ENCODE results near the gene CDIPT.
"Not testable (repeated sequence)": the region's sequence is repeated elsewhere in the genome, so short reads cannot be mapped to it uniquely, and the experiment has no call there.

The CDIPT gene

DNA sequence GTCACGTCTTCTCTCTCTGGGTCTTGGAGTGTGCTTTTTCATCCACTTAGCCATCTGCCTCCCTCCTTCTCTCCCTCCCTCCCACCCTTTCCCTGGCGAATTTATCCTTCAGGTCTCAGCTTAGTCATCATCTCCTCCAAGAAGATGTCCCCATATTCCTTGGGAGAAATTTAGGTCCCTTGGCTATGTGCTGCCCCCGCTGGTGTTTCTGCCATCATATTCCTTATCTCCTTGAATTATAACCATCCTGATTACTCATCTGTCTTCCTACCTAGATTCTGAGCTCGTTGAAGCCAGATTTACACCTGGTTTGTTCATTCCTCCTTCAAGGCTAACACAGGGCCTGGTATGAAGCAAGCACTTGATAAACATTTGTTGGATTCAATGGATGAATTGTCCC is 31.3 kb upstream of the CDIPT start:
- no peak for DNase-seq

- no peak for DNase-seq
Measured at GRCh38 chr16:29893553-29893952, 30.5 kb upstream of the CDIPT start.

DNA sequence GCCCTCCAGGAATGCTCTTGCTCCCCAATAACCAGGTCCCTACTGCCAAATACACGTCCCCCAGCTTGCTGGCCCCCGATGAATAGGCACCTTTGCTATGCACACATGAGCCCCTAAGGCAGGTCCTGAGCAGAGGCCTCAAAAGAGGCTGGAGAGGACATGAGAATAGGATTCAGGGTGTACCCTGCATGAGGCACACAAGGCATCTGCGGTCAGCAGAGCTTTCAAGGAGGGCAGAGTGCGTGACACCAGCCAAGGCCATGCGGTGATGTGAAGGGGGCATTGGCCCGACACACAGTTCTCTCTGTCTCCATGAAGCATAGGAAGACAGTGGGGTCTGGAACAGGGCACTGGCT is 29.4 kb upstream of the CDIPT start:
- DNase-seq = no peak

DNA sequence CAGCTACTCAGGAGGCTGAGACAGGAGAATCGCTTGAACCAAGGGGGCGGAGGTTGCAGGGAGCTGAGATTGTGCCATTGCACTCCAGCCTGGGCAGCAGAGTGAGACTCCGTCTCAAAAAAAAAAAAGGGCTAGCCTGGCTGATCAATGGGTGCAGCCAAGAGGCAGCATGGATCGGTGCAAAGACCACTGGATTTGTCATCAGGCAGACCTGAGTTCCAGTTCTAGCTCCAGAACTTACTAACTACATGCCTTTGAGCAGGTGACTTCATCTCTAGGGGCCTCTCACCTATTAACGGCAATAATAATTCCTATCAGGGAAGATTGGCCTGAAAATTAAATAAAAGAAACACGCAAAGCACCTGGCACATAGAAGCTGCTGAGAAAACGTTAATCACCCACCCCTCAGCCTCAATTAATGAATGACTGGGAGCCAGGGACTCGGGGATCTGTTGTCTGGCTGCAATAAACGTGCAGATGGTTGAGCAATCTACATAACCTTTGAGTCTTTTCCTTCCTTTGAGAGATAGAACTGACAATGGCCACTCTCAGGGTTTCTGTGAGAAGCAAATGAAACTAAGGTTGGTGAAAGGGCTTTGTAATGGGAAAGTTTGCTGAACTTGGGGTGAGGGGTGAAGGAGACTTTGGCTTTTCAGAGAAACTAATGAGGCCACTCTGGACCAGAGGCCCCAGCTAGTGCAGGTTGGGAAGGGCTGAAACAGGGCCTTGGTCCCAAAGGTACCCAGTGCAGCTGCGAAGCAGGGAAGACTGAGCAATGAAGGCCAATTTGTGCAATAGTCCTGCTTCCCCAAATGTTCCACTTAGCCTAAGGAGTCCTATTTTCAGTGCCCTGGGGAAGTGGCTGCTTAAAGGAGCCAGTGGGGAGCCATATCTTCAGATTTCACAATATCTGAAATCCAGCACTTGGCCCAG is 28.8 kb upstream of the CDIPT start:
- no peak for DNase-seq

- DNase-seq = not testable (repeated sequence)
Measured at GRCh38 chr16:29889372-29889771, 26.3 kb upstream of the CDIPT start.

DNA sequence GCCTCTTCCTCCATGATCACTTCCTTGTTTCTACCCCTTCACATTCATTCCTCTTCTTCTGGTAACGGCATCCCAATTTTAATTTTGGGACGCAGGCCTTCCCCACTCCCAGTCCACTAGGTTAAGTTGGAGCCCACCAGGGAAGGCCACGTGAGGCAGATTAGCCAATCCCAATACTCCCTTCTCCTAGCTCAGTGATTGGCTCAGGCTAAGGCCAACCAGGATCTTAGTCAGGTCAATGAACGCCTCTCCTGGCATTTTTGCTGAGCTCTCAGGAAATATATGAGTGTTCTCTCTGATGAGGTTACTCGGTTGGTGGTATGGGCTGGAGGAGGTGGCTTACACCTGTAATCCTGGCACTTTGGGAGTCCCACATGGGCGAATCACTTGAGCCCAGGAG is 21.0 kb upstream of the CDIPT start:
- DNase-seq = no peak

GRCh38 chr16:29881050-29881449 is 18.0 kb upstream of the CDIPT start:
- DNase-seq = no peak

GRCh38 chr16:29878172-29878571 is 15.1 kb upstream of the CDIPT start:
- no peak for DNase-seq

DNA sequence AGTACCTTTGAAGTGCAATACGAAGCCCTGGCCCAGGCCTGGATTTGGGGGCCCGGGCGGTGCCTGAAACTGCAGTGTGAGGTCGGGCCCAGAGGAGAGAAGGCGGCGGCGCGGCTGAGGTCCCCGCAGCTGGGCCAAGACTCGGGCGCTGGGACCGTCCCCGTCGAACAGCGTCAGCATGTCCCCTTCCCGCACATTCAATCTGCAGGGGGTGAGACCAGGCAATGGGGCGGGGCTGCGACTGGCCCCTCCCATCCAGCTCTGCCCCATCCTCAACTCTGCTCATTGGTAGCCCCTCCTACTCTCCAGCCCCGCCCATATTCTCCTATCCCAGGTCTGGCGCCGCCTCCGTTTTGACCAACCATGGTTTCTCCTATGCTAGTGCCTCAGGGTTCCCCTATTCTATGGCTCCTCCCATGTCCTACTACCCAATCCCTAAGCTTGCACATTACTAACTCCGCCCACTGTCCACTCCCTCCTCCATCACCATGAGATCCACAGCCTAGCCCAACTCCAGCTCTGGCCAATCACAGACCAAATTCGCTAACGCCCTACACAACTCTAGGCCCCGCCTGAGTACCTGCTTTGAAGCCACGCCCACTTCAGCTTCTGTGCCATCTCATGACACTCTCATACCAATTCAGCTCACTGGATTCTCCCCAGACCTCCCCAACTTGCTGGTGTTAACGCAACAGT is 14.4 kb upstream of the CDIPT start:
- peak; percentile 62 for DNase-seq

- peak; percentile 29 for DNase-seq
Measured at GRCh38 chr16:29876594-29877249, 13.7 kb upstream of the CDIPT start.

DNA sequence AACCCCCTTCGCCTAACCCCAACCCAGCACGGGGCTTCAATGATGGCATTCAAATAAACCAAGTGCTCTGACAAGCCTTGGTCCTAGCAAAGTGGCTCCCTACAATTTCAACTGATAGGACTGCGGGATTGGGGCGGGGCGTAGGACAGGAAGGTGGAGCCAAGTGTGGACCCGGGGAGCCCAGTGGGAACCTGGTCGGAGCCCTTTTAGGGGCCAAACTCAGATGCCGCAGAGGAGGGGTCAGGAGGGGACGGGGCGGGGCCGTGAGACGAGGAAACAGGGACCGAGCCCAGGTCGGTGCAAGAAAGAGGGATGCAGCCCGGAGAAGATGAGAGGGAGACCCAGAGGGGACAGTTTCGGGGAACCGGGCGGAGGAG is 13.2 kb upstream of the CDIPT start:
- DNase-seq = no peak

DNA sequence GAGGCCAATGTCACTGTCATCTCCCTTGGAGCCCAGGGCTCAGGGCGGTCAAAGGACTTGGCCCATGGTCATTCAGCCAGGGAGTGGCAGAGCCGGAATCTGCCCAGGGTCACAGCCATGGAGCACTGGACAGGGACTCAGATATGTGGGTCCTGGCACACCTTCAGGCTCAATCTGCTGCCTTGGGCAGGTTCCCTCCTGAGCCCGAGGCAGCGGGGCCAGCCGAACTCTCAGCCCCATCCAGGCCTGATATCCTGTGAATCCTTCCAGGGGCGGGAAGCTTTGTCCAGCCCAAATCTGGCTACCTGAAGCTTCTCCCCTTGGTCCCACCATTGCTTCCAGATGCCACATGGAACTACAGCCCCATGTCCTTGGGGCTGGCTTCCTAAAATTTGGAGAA is 12.2 kb upstream of the CDIPT start:
- no peak for DNase-seq

DNA sequence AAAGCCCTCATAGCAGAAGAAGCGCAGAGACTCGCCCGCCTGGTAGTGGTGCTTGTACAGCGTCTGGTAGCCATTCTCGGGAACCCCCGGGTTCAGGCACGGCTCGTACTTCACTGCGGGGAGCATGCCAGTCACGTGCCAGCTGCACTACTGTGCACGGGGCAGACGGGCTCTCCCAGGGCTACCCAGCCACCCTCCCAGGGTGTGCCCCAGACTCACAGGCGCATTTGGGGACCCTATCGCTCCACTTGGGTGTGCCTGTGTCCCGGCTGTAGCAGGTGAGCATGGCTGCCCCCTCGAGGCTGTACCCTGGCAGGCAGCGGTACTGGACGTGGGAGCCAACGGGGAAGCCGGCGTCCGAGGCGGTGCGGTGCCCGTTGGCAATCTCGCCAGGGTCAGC is 10.3 kb upstream of the CDIPT start:
- DNase-seq = no peak

GRCh38 chr16:29871822-29872546 is 9.0 kb upstream of the CDIPT start:
- DNase-seq = no peak

GRCh38 chr16:29869067-29869466 is 6.0 kb upstream of the CDIPT start:
- not testable (repeated sequence) for DNase-seq

- no peak for DNase-seq
Measured at GRCh38 chr16:29868396-29869009, 5.5 kb upstream of the CDIPT start.

DNA sequence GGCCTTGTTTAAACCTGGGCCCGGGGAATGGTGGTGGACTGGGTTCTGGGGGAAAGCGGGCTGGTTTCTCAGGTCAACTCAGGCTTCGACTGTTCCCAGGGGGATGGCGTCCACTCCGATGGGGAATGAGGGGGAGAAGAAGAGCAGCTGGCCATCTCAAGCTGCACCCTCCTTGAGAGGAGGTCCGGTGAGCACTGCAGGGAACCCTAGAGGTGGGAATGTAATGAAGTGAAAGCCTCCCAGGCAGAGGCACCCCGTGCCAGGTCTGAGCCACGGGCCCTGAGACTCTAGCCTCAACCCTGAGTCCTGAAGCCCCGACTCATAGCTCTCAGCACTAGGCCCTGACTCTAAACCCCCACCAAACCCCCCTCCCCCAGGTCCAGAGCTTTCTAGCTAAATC is 1.2 kb upstream of the CDIPT start:
- no peak for DNase-seq

GRCh38 chr16:29863669-29863984 is 601 bp upstream of the CDIPT start:
- no peak for DNase-seq

- DNase-seq = peak; percentile 13
Measured at GRCh38 chr16:29862383-29862883, 593 bp downstream of the CDIPT start.

DNA sequence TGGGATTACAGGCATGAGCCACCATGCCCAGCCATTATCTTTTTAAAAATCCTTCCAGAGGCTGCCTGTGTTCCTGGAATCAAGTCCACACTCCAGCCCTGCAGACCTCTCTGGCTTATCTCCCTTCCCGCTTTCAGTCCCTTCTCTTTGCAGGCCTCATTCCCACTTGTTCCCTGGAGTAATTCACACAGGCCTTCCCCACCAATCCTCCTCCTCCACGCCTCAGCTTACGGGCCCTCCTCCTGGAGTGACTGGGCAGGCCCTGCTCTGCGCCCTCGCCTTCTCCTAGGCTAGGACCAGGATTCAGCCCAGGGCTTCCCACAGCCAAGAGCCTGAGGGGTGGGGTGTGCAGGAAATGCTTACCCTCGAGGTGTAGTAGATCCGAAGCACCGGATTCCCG is 2.8 kb downstream of the CDIPT start:
- DNase-seq = no peak

- DNase-seq = no peak
Measured at GRCh38 chr16:29858974-29859373, 4.1 kb downstream of the CDIPT start.

GRCh38 chr16:29858149-29858849 is 4.7 kb downstream of the CDIPT start:
- no peak for DNase-seq

All from CD4-positive, alpha-beta T cell treated with Interleukin-10 for 1 hour (primary cell).